Panc1 (cell line): ENCODE measurements around the gene CCR9. TPM values are rescaled to one million over a fixed set of nuclear protein-coding genes. Genes with fewer than 3 reads are reported as not detected.

ENCODE experiments used
- ATAC-seq: fragments of 200-7000 bp; cut with Tn5 transposase; 2 replicates; pipeline ENCODE4 v1.9.1; 2020; ENCODE audit warnings: mild to moderate bottlenecking, moderate library complexity
- BruUV-seq: library from RNA; stranded (reverse); fragments of 400-500 nt; replicated peaks from 2 replicates; lab custom pipeline; 2021; lab: Mats Ljungman, UMichigan
- CTCF ChIA-PET: fragments of 300-600 bp; sonication (Branson Sonifier 250); formaldehyde crosslinking; loops from one replicate; lab custom pipeline; 2022; ENCODE audit warnings: antibody characterized with exemption; lab: Charles Lee
- POLR2A ChIA-PET: fragments of 300-600 bp; sonication (Branson Sonifier 250); formaldehyde crosslinking; loops from one replicate; lab custom pipeline; 2022; ENCODE audit warnings: antibody characterized with exemption; lab: Charles Lee
- DNase-seq: peaks from one replicate; pipeline ENCODE4 v3.0.0-alpha.2; 2010; ENCODE audit warnings: low read depth, low spot score
- H3K27ac ChIP-seq: 2 replicates; pipeline ENCODE4 v1.5.1; 2011; ENCODE audit warnings: mild to moderate bottlenecking, low read length, inconsistent platforms
- H3K27me3 ChIP-seq: fragments of 200-500 bp; sonication (Bioruptor generic); 2 replicates; pipeline ENCODE4 v1.6.0; 2014; ENCODE audit warnings: low read length, inconsistent platforms; ENCODE audit not compliant: control insufficient read depth, insufficient read depth
- H3K36me3 ChIP-seq: fragments of 200-500 bp; sonication (Bioruptor generic); 2 replicates; pipeline ENCODE4 v1.5.1; 2014; ENCODE audit warnings: inconsistent platforms, mild to moderate bottlenecking, low read length, moderate library complexity; ENCODE audit not compliant: control insufficient read depth, insufficient read depth
- H3K4me1 ChIP-seq: 2 replicates; pipeline ENCODE4 v1.5.1; 2011; ENCODE audit warnings: inconsistent platforms, mild to moderate bottlenecking, low read length, moderate library complexity; ENCODE audit not compliant: control insufficient read depth, insufficient read depth
- H3K4me3 ChIP-seq, 2 experiments: 2 replicates each; pipeline ENCODE4 v1.5.1; 2011 to 2012; ENCODE audit warnings: low read depth in 2 of 2, low read length in 2 of 2, mild to moderate bottlenecking in 2 of 2, inconsistent platforms in 1 of 2, moderate library complexity in 1 of 2
- H3K9me3 ChIP-seq: fragments of 200-500 bp; sonication (Bioruptor generic); 2 replicates; pipeline ENCODE4 v1.5.1; 2014; ENCODE audit warnings: low read depth, mild to moderate bottlenecking, inconsistent platforms, low read length, moderate library complexity; ENCODE audit not compliant: control insufficient read depth, insufficient read depth
- POLR2AphosphoS5 ChIP-seq: IDR thresholded peaks from 2 replicates; pipeline ENCODE4 v1.6.1; 2012; ENCODE audit warnings: mild to moderate bottlenecking, low read depth, low read length, moderate library complexity
- SIN3A ChIP-seq: IDR thresholded peaks from 2 replicates; pipeline ENCODE4 v1.6.1; 2012; ENCODE audit warnings: low read depth, mild to moderate bottlenecking, low read length, moderate library complexity, borderline replicate concordance; ENCODE audit not compliant: insufficient read depth
- TCF7L2 ChIP-seq: IDR thresholded peaks from 2 replicates; pipeline ENCODE4 v1.6.1; 2011; ENCODE audit warnings: mild to moderate bottlenecking, low read depth, low read length, inconsistent platforms
- in situ Hi-C: cut with HindIII; loops from 2 replicates; pipeline ENCODE4 v1.10.0; 2016; ENCODE audit warnings: low sequenced_read_pairs, low pct_unique_long_range_greater_than_20kb
- intact Hi-C: fragments of 100-400 bp; cut with micrococcal nuclease; formaldehyde crosslinking; loops from one replicate; pipeline ENCODE4 v1.10.0; 2022; ENCODE audit not compliant: unreplicated experiment
- total RNA-seq: library from RNA; stranded (reverse); gene quantifications from one replicate; pipeline ENCODE4 v1.2.1, GENCODE V29; 2021; ENCODE audit not compliant: unreplicated experiment
- TF ChIP-seq, protein P1 (sequence below): fragments of 450-650 bp; IDR thresholded peaks from 2 replicates; pipeline ENCODE4 v1.5.1; 2017; ENCODE audit warnings: mild to moderate bottlenecking
- TF ChIP-seq, protein P2 (sequence below), 2 experiments: IDR thresholded peaks; 2 replicates each; pipeline ENCODE4 v1.6.1; 2011 to 2012; ENCODE audit warnings: low read depth in 2 of 2, control low read depth in 1 of 2, low read length in 1 of 2, mild to moderate bottlenecking in 1 of 2, moderate library complexity in 1 of 2; ENCODE audit not compliant: insufficient read depth in 1 of 2

Gene CCR9
- total RNA-seq, 1 experiment from 2014 or later, result not detected

- ChIA-PET POLR2A (no interaction called here), CTCF (no interaction called here)
- no TSS peak for BruUV-seq
- Histone ChIP-seq H3K27me3 (no peaks in the 10 kb centered on the region), H3K4me1 (no peaks in the 10 kb centered on the region), H3K27ac (no peak overlapping the region), H3K4me3 (no peak overlapping the region), H3K36me3 (no peaks in the 10 kb centered on the region), H3K9me3 (no peaks in the 10 kb centered on the region)
- TF ChIP-seq POLR2AphosphoS5, result no peak
- TF ChIP-seq TCF7L2, result no peak
- no peak for TF ChIP-seq SIN3A
- TF ChIP-seq, protein P1, sequence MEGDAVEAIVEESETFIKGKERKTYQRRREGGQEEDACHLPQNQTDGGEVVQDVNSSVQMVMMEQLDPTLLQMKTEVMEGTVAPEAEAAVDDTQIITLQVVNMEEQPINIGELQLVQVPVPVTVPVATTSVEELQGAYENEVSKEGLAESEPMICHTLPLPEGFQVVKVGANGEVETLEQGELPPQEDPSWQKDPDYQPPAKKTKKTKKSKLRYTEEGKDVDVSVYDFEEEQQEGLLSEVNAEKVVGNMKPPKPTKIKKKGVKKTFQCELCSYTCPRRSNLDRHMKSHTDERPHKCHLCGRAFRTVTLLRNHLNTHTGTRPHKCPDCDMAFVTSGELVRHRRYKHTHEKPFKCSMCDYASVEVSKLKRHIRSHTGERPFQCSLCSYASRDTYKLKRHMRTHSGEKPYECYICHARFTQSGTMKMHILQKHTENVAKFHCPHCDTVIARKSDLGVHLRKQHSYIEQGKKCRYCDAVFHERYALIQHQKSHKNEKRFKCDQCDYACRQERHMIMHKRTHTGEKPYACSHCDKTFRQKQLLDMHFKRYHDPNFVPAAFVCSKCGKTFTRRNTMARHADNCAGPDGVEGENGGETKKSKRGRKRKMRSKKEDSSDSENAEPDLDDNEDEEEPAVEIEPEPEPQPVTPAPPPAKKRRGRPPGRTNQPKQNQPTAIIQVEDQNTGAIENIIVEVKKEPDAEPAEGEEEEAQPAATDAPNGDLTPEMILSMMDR, result no peak
- TF ChIP-seq, protein P2, sequence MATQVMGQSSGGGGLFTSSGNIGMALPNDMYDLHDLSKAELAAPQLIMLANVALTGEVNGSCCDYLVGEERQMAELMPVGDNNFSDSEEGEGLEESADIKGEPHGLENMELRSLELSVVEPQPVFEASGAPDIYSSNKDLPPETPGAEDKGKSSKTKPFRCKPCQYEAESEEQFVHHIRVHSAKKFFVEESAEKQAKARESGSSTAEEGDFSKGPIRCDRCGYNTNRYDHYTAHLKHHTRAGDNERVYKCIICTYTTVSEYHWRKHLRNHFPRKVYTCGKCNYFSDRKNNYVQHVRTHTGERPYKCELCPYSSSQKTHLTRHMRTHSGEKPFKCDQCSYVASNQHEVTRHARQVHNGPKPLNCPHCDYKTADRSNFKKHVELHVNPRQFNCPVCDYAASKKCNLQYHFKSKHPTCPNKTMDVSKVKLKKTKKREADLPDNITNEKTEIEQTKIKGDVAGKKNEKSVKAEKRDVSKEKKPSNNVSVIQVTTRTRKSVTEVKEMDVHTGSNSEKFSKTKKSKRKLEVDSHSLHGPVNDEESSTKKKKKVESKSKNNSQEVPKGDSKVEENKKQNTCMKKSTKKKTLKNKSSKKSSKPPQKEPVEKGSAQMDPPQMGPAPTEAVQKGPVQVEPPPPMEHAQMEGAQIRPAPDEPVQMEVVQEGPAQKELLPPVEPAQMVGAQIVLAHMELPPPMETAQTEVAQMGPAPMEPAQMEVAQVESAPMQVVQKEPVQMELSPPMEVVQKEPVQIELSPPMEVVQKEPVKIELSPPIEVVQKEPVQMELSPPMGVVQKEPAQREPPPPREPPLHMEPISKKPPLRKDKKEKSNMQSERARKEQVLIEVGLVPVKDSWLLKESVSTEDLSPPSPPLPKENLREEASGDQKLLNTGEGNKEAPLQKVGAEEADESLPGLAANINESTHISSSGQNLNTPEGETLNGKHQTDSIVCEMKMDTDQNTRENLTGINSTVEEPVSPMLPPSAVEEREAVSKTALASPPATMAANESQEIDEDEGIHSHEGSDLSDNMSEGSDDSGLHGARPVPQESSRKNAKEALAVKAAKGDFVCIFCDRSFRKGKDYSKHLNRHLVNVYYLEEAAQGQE (IDR thresholded peaks at IDR 0.05; ENCODE audit: insufficient read depth in 1 of 2, low read depth in 2 of 2, low read length in 1 of 2), result no peak
- in situ Hi-C loops (no loop called here), intact Hi-C loops (no loop called here)
- no peak for DNase-seq
- ATAC-seq, result no peak
Measured at GRCh38 chr3:45874677-45875346, 11.5 kb upstream of the CCR9 start.

DNA sequence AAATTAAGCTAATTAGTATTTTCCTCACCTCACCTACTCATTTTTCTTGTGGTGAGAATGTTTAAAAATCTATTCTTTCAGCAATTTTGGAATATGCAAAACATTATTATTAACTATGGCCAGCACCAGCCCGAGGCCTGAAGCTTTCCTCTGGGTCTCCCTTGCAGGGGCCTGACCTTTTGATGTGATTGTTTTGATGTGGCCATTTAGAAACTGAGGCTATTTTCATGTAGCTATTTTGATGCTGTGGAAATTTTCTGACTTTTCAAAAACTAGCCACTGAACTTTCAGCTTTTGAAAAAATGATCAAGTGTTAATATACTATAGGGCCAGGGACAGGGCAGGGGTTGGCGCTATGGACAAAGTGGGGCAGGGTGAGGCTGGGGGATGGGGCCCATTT lies 8.2 kb upstream of the CCR9 start:
- H3K27ac ChIP-seq, result no peak overlapping the region
- POLR2A ChIA-PET, result no interaction called here
- H3K4me1 ChIP-seq, result no peaks in the 10 kb centered on the region
- no peaks in the 10 kb centered on the region for H3K36me3 ChIP-seq
- H3K4me3 ChIP-seq, result no peak overlapping the region
- ATAC-seq (no peak), DNase-seq (no peak)
- CTCF ChIA-PET, result no interaction called here
- TF ChIP-seq POLR2AphosphoS5, result no peak
- TF ChIP-seq, protein P1, result no peak
- TF ChIP-seq SIN3A, result no peak
- TF ChIP-seq TCF7L2, result no peak
- TF ChIP-seq, protein P2 (IDR thresholded peaks at IDR 0.05; ENCODE audit: insufficient read depth in 1 of 2, low read depth in 2 of 2, low read length in 1 of 2), result no peak
- H3K27me3 ChIP-seq, result no peaks in the 10 kb centered on the region; the same call in 1 of the 2 replicates
- in situ Hi-C loops, result no loop called here
- no TSS peak for BruUV-seq
- no peaks in the 10 kb centered on the region for H3K9me3 ChIP-seq
- intact Hi-C loops, result no loop called here
